ENCODE measurements around the gene ZC3H7A. TPM values are rescaled to one million over a fixed set of nuclear protein-coding genes. Genes with fewer than 3 reads are reported as not detected.

Gene ZC3H7A
- total and polyA plus RNA-seq, 2 of the 13 experiments (the other 11 are each of a cell fraction or from before 2014, with no cell fraction given) = 29.2 to 36.8 TPM

GRCh38 chr16:11742536-11743307 is 54.3 kb downstream of the ZC3H7A start, which contains the start of gene TXNDC11 (continued):
- TF ChIP-seq, protein P1, sequence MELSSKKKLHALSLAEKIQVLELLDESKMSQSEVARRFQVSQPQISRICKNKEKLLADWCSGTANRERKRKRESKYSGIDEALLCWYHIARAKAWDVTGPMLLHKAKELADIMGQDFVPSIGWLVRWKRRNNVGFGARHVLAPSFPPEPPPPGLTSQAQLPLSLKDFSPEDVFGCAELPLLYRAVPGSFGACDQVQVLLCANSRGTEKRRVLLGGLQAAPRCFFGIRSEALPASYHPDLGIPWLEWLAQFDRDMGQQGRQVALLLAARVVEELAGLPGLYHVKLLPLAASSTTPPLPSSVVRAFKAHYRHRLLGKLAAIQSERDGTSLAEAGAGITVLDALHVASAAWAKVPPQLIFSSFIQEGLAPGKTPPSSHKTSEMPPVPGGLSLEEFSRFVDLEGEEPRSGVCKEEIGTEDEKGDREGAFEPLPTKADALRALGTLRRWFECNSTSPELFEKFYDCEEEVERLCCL (CRISPR knock-in tag; IDR thresholded peaks at IDR 0.05; ENCODE audit: borderline replicate concordance) = peak; percentile 77; the same call in 1 of the 2 replicates
- no peak for TF ChIP-seq SOX6 (IDR thresholded peaks at IDR 0.05)
- peak; percentile 60 for TF ChIP-seq SOX6 (CRISPR knock-in tag; IDR thresholded peaks at IDR 0.05)
- peak; percentile 65; the same call in 1 of the 2 replicates for TF ChIP-seq ZBTB26 (CRISPR knock-in tag; IDR thresholded peaks at IDR 0.05; ENCODE audit: borderline replicate concordance)
- TF ChIP-seq, protein P2, sequence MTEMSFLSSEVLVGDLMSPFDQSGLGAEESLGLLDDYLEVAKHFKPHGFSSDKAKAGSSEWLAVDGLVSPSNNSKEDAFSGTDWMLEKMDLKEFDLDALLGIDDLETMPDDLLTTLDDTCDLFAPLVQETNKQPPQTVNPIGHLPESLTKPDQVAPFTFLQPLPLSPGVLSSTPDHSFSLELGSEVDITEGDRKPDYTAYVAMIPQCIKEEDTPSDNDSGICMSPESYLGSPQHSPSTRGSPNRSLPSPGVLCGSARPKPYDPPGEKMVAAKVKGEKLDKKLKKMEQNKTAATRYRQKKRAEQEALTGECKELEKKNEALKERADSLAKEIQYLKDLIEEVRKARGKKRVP (CRISPR knock-in tag; IDR thresholded peaks at IDR 0.05) = peak in 1 of 2 experiments; percentile 50; a peak in 1 of 4 replicates
- peak; percentile 94 for TF ChIP-seq SALL1 (CRISPR knock-in tag; IDR thresholded peaks at IDR 0.05)
- no peak for TF ChIP-seq HDAC6 (IDR thresholded peaks at IDR 0.05; ENCODE audit: low read depth, low read length)
- peak; percentile 27 for TF ChIP-seq TAF15 (IDR thresholded peaks at IDR 0.05; ENCODE audit: low read depth, low read length, poor library complexity, severe bottlenecking)
- 0 out of 2 replicates have a peak, but pooled peaks have one; percentile 36 for TF ChIP-seq ZKSCAN5 (CRISPR knock-in tag; IDR thresholded peaks at IDR 0.05)
- TF ChIP-seq FOXO1 (CRISPR knock-in tag; IDR thresholded peaks at IDR 0.05) = peak; percentile 70; the same call in 1 of the 2 replicates
- no peak for TF ChIP-seq ATF7 (IDR thresholded peaks at IDR 0.05)
- peak; percentile 73 for TF ChIP-seq ATF7 (CRISPR knock-in tag; IDR thresholded peaks at IDR 0.05)
- no peak for TF ChIP-seq ZNF569 (CRISPR knock-in tag; IDR thresholded peaks at IDR 0.05; ENCODE audit: borderline replicate concordance)
- peak; percentile 91; the same call in 1 of the 2 replicates for TF ChIP-seq ZNF614 (CRISPR knock-in tag; IDR thresholded peaks at IDR 0.05; ENCODE audit: borderline replicate concordance)
- TF ChIP-seq LBX2 (CRISPR knock-in tag; IDR thresholded peaks at IDR 0.05; ENCODE audit: borderline replicate concordance) = peak; percentile 40; the same call in 1 of the 2 replicates
- TF ChIP-seq, protein P3, sequence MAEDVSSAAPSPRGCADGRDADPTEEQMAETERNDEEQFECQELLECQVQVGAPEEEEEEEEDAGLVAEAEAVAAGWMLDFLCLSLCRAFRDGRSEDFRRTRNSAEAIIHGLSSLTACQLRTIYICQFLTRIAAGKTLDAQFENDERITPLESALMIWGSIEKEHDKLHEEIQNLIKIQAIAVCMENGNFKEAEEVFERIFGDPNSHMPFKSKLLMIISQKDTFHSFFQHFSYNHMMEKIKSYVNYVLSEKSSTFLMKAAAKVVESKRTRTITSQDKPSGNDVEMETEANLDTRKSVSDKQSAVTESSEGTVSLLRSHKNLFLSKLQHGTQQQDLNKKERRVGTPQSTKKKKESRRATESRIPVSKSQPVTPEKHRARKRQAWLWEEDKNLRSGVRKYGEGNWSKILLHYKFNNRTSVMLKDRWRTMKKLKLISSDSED (CRISPR knock-in tag; IDR thresholded peaks at IDR 0.05) = no peak; the same call in 1 of the 2 replicates
- TF ChIP-seq ONECUT2 (CRISPR knock-in tag; IDR thresholded peaks at IDR 0.05) = no peak
- TF ChIP-seq RELA (CRISPR knock-in tag; IDR thresholded peaks at IDR 0.05) = peak; percentile 38; the same call in 1 of the 2 replicates
- no peak for TF ChIP-seq ZNF792 (CRISPR knock-in tag; IDR thresholded peaks at IDR 0.05)
- no peak for TF ChIP-seq SATB2 (CRISPR knock-in tag; IDR thresholded peaks at IDR 0.05)
- TF ChIP-seq ARHGAP35 (CRISPR knock-in tag; IDR thresholded peaks at IDR 0.05; ENCODE audit: borderline replicate concordance) = no peak; the same call in 1 of the 2 replicates
- TF ChIP-seq MYC (CRISPR knock-in tag; IDR thresholded peaks at IDR 0.05; ENCODE audit: borderline replicate concordance) = peak; percentile 80; the same call in 1 of the 2 replicates
- TF ChIP-seq RFXANK (CRISPR knock-in tag; IDR thresholded peaks at IDR 0.05) = peak; percentile 71; the same call in 1 of the 2 replicates
- TF ChIP-seq CBX1 (IDR thresholded peaks at IDR 0.05; ENCODE audit: low read depth) = peak; percentile 35
- peak; percentile 51 for TF ChIP-seq ESRRA (CRISPR knock-in tag; IDR thresholded peaks at IDR 0.05; ENCODE audit: low read depth)
- peak; percentile 76 for TF ChIP-seq DMAP1 (CRISPR knock-in tag; IDR thresholded peaks at IDR 0.05)

All from HepG2 (cell line).